Middle frontal gyrus (tissue), 1 donor: ENCODE measurements around the gene PLXDC2.

Experiments
- DNase-seq: peaks from one replicate; pipeline ENCODE4 v3.0.0-alpha.2; 2015; ENCODE audit warnings: low spot score; ENCODE audit errors: extremely low spot score

PLXDC2 gene

GRCh38 chr10:19815731-19816410 lies 361 bp upstream of the PLXDC2 start:
- DNase-seq: no peak

GRCh38 chr10:19817231-19817933 lies 1.1 kb downstream of the PLXDC2 start:
- DNase-seq: no peak

DNA sequence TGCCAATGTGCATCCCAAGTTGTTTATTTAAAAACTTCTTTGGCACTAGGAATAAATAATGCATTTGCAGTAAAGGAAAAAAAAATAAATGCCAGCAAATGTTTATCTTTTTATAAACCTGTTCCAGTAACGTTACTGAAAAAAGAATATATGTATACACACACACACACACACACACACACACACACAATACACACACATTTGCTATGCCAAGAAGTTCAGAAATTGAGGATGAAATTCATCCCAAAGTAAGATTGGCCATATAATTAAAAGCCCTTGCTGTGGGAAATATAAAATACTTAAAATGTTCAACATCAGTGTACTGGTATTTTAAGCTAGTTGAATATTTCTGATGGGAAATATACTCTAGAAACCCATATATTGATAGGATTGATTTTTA lies 2.6 kb downstream of the PLXDC2 start:
- DNase-seq: no peak

- DNase-seq: peak; percentile 73
Measured at GRCh38 chr10:19819419-19820033, 3.3 kb downstream of the PLXDC2 start.

DNA sequence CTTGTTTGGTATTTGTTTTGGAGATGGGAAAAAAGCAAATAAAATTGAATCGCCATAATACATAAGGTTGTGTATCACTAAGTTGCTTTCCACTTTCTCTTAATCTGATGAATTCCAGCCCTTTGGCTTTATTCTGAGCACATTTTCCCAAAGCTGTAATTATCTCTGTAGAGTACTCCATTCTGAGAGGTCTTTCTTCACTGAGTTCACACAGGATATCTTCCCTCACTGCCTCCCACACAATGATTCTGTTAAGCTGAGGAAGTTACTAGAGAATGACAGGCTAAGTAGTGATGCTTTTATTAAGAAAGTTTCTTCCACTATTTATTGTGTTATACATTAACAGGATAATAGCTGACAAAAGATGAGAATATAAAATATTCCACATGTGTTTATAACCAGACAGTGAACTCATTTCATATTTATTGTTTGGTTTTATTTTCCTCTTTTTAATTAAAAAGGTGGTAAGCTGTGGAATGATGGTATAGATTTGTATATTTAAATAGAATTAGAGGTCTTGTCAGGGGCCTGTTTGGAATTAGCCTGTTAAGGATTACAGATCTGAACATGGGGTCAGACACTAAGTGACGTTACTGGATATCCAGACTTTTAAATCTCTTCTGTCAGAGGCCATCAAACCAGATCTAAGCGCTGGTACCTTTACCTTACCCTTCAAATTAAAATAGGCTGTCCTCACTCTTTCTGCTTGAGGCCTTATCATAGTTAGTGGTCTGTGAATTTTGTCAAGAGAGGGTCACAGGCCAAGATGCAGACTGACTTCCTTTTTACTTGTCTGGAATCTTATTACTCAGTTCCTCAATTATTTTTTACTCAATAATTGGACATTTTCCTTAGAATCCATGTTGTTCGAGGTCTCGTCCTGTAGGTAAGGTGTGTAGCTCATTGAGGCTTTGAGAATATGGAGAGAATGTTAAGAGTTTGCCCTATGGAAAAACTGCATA lies 8.4 kb downstream of the PLXDC2 start:
- no peak for DNase-seq

GRCh38 chr10:19825700-19826099 lies 9.5 kb downstream of the PLXDC2 start:
- DNase-seq: no peak

- no peak for DNase-seq
Measured at GRCh38 chr10:19826712-19827111, 10.5 kb downstream of the PLXDC2 start.

DNA sequence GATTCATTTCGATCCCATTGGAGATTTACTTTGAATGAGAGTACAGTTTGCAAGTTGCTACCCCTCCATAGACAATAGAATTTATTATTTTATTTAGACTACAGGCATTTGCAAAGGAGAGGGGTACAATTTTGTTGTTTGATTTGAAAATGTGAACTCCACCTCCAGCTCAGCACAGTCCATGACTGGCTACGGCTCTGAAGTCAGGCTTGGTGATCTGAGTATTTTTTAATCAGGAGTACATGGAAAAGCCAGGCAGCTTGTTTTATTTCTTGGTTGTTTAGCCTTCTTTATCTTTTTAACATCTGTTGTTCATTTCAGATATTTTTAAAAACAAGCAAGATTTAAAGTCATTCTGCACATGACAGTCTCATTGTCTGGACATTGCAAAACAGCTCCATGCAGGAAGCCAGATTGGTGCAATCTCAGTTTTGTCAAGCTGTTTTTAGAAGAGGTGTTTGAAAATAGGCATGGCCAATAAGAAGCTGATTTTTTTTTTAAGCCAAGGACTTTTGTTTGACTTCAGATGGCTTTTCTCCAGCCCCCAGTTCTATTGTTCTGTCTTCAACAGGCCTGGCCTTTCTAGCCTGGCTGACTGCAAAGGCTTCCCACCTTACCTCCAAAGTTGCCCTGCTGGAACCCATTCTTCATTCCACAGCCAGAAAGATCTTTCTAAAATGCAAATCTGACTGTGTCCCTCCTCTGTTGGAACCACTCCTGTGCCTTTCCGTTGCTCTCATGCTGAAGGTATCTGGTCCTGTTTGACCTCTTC lies 12.2 kb downstream of the PLXDC2 start:
- no peak for DNase-seq

GRCh38 chr10:19832699-19833098 lies 16.5 kb downstream of the PLXDC2 start:
- DNase-seq: no peak

DNA sequence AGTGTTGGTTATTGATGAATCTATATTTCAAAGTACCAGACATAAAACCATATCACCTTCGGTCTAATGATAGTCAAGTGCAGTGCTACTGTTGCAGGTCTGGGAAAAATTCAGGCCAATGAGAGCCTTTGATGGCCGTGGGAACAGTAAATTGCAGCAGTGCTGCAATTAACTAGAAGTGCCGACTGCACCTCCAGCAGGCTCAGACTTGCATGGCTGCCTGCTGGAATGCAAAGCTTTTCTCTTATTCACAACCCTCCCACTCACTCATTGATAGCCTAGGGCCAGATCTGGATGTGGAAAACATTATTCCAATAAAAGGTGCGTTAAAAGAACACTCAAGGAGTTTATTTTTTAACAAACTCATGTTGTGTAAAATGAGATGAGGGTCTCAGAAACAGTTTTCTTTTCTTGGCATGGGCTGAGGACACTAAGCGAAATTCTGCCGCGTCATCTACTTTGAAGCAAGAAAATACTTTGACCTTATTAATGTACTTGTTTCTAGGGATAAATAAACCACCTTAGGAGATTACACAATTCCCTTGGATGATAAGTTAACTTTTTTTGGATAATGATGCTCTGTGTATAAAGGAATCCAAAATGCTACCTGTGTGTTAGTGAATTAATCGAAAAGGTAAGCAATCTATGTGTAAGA lies 17.1 kb downstream of the PLXDC2 start:
- no peak for DNase-seq

- no peak for DNase-seq
Measured at GRCh38 chr10:19835952-19836351, 19.7 kb downstream of the PLXDC2 start.

DNA sequence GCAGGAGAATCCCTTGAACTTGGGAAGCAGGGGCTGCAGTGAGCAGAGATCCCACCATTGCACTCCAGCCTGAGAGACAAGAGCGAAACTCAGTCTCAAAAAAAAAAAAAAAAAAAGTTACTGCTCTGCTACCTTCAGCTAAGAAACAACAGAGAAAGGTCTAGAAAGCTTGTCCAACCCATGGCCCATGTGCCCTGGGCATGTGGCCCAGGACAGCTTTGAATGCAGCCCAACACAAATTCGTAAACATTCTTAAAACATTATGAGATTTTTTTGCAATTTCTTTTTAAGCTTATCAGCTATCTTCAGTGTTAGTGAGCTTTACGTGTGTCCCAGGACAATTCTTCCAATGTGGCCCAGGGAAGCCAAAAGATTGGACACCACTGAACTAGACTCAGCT lies 22.9 kb downstream of the PLXDC2 start:
- DNase-seq: no peak

DNA sequence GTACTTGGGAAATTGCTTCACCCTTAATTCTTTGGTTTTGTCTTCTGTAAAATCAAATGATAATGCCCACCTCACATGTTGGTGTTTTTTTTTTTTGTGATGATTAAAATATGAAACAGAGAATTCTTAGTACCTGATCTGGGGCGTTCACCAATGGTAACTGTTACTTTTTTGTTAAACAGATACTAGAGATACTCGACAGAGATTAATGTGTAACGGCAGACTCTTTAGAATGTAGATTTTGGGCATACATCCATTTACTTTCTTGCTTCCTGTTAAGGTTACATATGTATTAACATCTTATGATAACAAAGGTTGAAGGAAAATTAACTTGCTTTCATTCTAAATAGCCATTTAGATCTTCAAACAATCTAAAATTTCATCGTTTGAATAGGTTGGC lies 23.3 kb downstream of the PLXDC2 start:
- DNase-seq: no peak

DNA sequence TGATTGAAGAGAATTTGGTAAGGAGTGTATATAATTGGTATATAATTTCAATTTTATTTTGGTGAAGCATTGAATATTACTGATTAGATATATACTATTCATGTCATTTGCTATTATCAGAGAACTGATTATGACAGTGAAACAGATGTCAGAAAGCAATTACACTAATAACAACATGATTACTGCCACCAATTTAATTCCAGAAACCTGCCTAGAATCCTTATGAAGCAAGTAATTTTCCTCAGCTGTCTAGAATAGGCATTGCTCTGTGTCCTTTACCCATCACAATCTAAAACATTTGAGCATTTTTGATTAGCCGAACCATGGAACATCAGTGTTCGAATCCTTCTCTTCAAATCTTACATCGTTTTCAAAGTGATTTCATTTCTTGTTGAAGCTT lies 24.5 kb downstream of the PLXDC2 start:
- DNase-seq: no peak

GRCh38 chr10:19843487-19843886 lies 27.3 kb downstream of the PLXDC2 start:
- DNase-seq: no peak

DNA sequence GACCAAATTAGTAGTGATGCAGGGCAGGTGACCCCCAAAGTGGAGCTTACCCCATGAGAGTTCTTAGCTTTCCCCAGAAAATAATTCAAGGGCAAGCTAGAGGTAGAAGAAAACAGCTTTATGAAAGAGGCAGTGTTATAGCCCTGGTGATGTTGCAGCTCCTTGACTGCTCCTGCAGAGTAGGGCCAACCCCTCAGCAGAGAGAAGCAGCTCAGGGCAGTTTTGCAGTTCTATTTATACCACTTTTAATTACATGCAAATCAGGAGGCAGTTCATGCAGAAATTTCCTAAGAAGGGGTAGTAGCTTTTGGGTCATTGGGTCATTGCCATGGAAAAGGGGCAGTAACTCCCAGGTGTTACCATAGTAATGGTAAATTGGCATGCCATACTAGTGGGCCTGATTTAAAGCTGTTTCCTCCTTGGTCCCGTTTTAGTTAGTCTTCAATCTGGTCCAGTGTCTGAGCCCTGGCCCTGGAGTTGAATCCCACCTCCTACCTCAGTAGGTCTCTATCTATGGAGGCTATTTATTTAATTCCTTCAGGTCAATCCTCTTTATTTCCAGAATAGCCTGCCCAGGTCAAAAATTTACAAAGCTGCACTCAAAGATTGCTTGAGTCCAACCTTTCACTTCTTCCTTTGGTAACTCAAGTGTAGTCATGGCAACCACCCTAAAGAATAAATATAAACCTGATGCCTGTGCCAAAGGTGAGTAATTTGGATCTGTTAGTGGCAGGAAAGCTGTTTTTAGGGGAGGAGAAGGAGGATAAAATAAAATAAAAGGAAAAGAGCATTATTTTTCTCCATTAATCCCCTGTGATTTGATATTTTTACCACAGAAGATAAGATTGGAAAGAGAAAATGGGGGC lies 29.5 kb downstream of the PLXDC2 start:
- DNase-seq: no peak

DNA sequence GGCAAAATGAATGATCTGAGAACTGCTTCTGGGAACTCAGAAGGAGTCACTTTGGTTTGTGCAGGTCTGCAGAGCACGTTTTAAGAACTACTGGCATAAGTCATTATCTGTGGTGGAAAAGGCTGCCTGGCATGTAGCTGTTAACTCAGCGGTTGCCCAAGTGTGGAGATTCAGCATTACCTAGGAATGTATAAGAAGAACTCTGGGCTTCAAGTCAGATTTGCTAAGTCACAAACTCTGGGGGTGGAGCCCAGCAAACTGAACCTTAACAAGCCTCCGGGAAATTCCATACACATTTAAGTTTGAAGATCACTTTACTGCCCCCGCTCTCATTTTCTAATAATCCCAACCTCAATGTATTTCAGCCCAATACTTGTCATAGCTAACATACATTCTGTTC lies 31.1 kb downstream of the PLXDC2 start:
- no peak for DNase-seq

DNA sequence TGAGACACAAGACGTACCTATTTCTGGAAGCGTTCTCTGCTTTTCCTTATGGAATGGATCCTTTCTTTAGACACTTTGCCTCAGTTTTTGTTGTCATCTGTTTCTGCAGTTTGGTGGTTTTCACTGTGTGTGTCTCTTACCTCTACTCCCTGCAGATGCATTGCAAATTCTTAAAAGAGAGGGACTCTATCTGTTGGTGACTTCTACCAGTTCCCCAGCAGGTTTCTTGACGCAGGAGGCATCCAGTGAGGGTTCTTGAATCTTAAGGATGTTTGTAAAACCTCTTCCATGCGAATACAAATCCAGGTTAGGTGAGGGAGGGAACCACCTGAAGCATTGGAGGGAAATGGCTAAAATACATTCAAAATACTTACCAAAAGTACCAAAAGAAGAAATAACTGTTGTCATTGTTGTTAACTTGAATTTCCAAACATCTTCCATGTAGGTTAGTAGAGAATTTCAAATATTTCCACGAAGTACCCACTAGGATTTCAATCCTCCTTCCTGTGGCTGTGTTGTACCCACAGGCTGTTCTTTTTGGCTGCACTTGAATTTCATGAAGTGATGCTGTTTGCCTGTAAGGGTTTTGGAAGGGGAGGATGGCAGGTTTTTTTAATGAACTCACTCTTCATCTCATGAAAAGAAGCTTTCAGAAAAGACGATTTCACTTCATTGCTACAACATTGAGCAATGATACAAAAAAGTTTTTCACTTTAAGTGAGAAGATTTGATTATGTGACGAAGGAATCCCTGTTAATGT lies 32.2 kb downstream of the PLXDC2 start:
- DNase-seq: no peak

DNA sequence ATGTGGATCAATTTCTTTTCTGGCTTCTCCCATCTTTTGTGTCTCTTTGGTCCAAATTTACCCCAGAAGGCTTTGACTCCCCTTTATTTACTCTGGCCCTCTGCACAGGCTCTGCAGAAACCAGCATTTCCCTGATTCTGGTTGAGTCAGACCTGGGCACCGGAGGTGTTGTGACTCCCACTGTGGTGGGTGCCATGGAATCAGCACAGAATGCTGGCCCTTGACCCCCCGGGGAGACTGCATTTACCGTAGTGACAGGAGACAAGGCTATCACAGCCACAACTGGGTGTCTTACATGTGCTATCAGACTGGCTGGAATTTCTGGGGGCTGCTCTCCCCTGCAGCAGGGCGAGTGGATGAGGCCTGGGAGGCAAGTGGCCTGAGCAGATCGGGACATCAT lies 37.6 kb downstream of the PLXDC2 start:
- DNase-seq: no peak
